ENCODE data around the gene ADAMTS17. TPM values are rescaled to one million over a fixed set of nuclear protein-coding genes. Genes with fewer than 3 reads are reported as not detected.

ADAMTS17 gene
- total RNA-seq, 4 donors from 2014 or later = 6.0 to 17.6 (median 8.2) TPM

DNA sequence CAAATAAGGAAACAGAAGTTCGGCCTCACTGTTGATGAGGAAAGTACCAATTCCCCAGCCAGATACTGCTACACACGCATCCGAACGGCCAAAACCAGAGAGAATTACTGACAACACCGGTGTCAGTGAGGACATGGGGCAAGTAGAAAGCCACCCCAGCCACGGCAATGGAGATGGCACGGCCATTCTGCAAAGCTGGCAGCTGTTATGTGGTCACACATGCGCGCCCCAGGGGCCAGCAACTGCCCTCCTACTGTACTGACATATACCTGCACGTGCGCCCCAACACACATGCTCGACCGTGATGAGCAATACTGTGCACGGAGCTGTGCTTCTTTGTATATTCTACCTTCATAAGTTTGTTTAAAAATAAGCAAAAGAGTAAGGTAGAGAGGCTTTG lies 217.4 kb downstream of the ADAMTS17 start:
- H3K27me3 ChIP-seq = no peaks in the 10 kb centered on the region
- H3K4me1 ChIP-seq = peaks cover 0 to 4% (median 0%) of the 10 kb centered on the region in 4 donors
- 75 to 94% methylated on average over 4 to 14 of the region's 14 CpGs for WGBS, 2 donors (ENCODE audit: low coverage in 1 of 2)
- in situ Hi-C loops (cut with MboI; ENCODE audit: low pct_ligation_motif_present in 1 of 4, low pct_unique_long_range_greater_than_20kb in 1 of 4, low sequenced_read_pairs in 3 of 4) (no loop called here), intact Hi-C loops (cut with DNase I; ENCODE audit: low total_unique reads) (no loop called here)
- H3K27ac ChIP-seq = no peak overlapping the region
- TF ChIP-seq, protein P1, sequence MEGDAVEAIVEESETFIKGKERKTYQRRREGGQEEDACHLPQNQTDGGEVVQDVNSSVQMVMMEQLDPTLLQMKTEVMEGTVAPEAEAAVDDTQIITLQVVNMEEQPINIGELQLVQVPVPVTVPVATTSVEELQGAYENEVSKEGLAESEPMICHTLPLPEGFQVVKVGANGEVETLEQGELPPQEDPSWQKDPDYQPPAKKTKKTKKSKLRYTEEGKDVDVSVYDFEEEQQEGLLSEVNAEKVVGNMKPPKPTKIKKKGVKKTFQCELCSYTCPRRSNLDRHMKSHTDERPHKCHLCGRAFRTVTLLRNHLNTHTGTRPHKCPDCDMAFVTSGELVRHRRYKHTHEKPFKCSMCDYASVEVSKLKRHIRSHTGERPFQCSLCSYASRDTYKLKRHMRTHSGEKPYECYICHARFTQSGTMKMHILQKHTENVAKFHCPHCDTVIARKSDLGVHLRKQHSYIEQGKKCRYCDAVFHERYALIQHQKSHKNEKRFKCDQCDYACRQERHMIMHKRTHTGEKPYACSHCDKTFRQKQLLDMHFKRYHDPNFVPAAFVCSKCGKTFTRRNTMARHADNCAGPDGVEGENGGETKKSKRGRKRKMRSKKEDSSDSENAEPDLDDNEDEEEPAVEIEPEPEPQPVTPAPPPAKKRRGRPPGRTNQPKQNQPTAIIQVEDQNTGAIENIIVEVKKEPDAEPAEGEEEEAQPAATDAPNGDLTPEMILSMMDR (IDR thresholded peaks at IDR 0.05) = no peak
- no peak for TF ChIP-seq POLR2AphosphoS5 (IDR thresholded peaks at IDR 0.05)
- TF ChIP-seq EP300 (IDR thresholded peaks at IDR 0.05; ENCODE audit: low read depth) = no peak
- no peak for TF ChIP-seq POLR2A (IDR thresholded peaks at IDR 0.05)
- H3K9me3 ChIP-seq = peaks cover 10 to 16% of the 10 kb centered on the region in 2 donors
- no peaks in the 10 kb centered on the region for H3K36me3 ChIP-seq
- no peak for DNase-seq
- no peak overlapping the region for H3K4me3 ChIP-seq

DNA sequence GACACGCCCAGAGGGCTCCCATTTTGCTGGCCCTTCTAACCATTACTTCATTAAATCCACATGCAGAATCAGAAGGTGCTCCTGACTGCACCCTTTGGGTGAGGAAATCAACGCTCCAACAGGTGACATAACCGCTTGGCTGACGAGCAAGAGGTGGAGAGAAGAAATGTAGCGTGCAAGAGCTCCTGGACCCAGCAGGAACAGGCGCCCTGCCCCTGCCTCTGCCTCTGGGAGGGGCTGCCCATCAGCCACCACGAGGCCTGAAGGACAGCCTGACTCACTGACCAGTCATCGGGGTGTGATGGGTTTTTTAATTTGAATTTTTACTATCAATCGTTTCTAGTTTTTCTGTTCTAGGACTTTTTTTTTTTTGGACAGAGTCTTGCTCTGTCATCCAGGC lies 218.2 kb downstream of the ADAMTS17 start:
- no peak for DNase-seq
- H3K27ac ChIP-seq = no peak overlapping the region
- intact Hi-C loops (cut with DNase I; ENCODE audit: low total_unique reads) = no loop called here
- TF ChIP-seq POLR2AphosphoS5 (IDR thresholded peaks at IDR 0.05) (no peak), POLR2A (IDR thresholded peaks at IDR 0.05) (no peak), EP300 (IDR thresholded peaks at IDR 0.05; ENCODE audit: low read depth) (no peak)
- TF ChIP-seq, protein P1 (IDR thresholded peaks at IDR 0.05) = no peak
- in situ Hi-C loops (cut with MboI; ENCODE audit: low pct_ligation_motif_present in 1 of 4, low pct_unique_long_range_greater_than_20kb in 1 of 4, low sequenced_read_pairs in 3 of 4) = no loop called here
- no peak overlapping the region for H3K4me3 ChIP-seq
- peaks cover 0 to 4% (median 0%) of the 10 kb centered on the region in 4 donors for H3K4me1 ChIP-seq
- WGBS, 2 donors (ENCODE audit: low coverage in 1 of 2) = 81 to 90% methylated on average over 7 to 9 of the region's 9 CpGs
- no peaks in the 10 kb centered on the region for H3K36me3 ChIP-seq
- peaks cover 10 to 16% of the 10 kb centered on the region in 2 donors for H3K9me3 ChIP-seq
- no peaks in the 10 kb centered on the region for H3K27me3 ChIP-seq

DNA sequence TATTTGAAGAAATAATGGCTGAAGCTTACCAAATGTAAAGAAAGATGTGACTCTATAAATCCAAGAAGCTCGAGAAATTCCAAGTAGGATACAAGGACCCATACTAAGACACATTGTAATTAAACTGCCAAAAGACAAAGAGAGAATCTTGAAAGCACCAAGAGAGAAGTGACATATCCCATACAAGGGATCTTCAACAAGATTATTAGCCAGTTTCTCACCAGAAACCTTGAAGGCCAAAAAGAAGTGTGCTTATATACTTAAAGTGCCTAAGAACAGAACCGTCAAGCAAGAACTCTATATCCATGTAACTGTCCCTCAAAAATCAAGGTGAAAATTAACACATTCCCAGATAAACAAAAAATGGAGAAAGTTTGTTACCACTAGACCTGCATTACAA lies 220.5 kb downstream of the ADAMTS17 start:
- Histone ChIP-seq H3K27ac (no peak overlapping the region), H3K4me1 (peaks cover 0 to 7% (median 0%) of the 10 kb centered on the region in 4 donors), H3K4me3 (no peak overlapping the region), H3K36me3 (no peaks in the 10 kb centered on the region), H3K27me3 (no peaks in the 10 kb centered on the region), H3K9me3 (peaks cover 10 to 16% of the 10 kb centered on the region in 2 donors)
- in situ Hi-C loops (cut with MboI; ENCODE audit: low pct_ligation_motif_present in 1 of 4, low pct_unique_long_range_greater_than_20kb in 1 of 4, low sequenced_read_pairs in 3 of 4) (no loop called here), intact Hi-C loops (cut with DNase I; ENCODE audit: low total_unique reads) (no loop called here)
- DNase-seq = no peak
- TF ChIP-seq POLR2A (IDR thresholded peaks at IDR 0.05) (no peak), EP300 (IDR thresholded peaks at IDR 0.05; ENCODE audit: low read depth) (no peak), POLR2AphosphoS5 (IDR thresholded peaks at IDR 0.05) (no peak)
- 88 to 100% methylated on average over 2 of the region's 2 CpGs for WGBS, 2 donors (ENCODE audit: low coverage in 1 of 2)

DNA sequence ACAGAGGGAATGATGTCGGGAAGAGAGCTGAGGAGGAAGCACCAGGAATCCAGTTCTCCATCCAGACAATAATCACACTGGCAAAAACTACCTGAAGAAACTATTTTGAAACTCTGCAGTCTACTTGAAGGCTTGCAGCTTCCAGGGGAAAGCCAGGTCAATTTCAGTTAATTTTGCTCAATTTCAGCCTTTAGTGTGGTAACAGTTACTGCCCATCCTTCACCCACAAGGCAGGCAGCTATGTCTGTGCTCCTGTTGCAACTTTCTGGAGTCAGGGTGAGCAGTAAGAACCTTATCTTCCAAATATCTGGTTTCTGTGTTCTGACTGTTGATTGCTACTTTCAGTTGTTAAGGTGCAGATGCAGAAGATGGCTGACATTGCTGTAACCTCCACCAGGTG lies 221.7 kb downstream of the ADAMTS17 start:
- intact Hi-C loops (cut with DNase I; ENCODE audit: low total_unique reads) = no loop called here
- Histone ChIP-seq H3K4me3 (no peak overlapping the region), H3K9me3 (peaks cover 10 to 16% of the 10 kb centered on the region in 2 donors), H3K27ac (no peak overlapping the region), H3K27me3 (no peaks in the 10 kb centered on the region), H3K4me1 (peaks cover 0 to 6% (median 0%) of the 10 kb centered on the region in 4 donors), H3K36me3 (no peaks in the 10 kb centered on the region)
- DNase-seq = no peak
- in situ Hi-C loops (cut with MboI; ENCODE audit: low pct_ligation_motif_present in 1 of 4, low pct_unique_long_range_greater_than_20kb in 1 of 4, low sequenced_read_pairs in 3 of 4) = no loop called here
- WGBS, 2 donors (ENCODE audit: low coverage in 1 of 2) = 78 to 94% methylated on average over 1 of the region's 1 CpG
- TF ChIP-seq POLR2A (IDR thresholded peaks at IDR 0.05) = no peak
- no peak for TF ChIP-seq EP300 (IDR thresholded peaks at IDR 0.05; ENCODE audit: low read depth)
- TF ChIP-seq, protein P1 (IDR thresholded peaks at IDR 0.05) = no peak

DNA sequence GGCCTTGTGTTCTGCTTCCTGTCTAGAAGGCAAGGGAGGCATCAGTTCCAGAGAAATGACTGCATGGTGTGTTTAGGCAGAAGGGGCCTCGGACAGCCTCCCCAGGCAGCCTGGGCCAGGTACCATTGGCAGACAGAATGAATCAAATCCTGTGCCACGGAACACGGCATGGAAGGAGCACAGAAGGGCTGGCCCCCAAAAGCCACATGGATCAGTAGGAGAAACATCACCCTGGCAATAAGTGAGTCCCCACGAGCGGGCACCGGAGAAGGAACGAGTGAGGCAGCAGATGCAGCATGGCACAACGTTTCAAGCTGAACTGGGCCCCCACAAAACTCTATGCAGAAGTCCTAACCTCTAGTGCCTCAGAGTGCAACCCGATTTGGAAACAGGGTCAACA lies 223.2 kb downstream of the ADAMTS17 start:
- no peaks in the 10 kb centered on the region for H3K27me3 ChIP-seq
- peaks cover 0 to 19% (median 3%) of the 10 kb centered on the region in 4 donors for H3K4me1 ChIP-seq
- 86% methylated on average over 9 of the region's 9 CpGs; no CpG with 5 or more reads in 1 of the 2 donors for WGBS, 2 donors (ENCODE audit: low coverage in 1 of 2)
- no peak overlapping the region for H3K27ac ChIP-seq
- peaks cover 10 to 16% of the 10 kb centered on the region in 2 donors for H3K9me3 ChIP-seq
- TF ChIP-seq POLR2AphosphoS5 (IDR thresholded peaks at IDR 0.05) = no peak
- TF ChIP-seq EP300 (IDR thresholded peaks at IDR 0.05; ENCODE audit: low read depth) = no peak
- TF ChIP-seq POLR2A (IDR thresholded peaks at IDR 0.05) = no peak
- TF ChIP-seq, protein P1 (IDR thresholded peaks at IDR 0.05) = no peak
- in situ Hi-C loops (cut with MboI; ENCODE audit: low pct_ligation_motif_present in 1 of 4, low pct_unique_long_range_greater_than_20kb in 1 of 4, low sequenced_read_pairs in 3 of 4) (no loop called here), intact Hi-C loops (cut with DNase I; ENCODE audit: low total_unique reads) (no loop called here)
- DNase-seq = no peak
- no peaks in the 10 kb centered on the region for H3K36me3 ChIP-seq
- H3K4me3 ChIP-seq = no peak overlapping the region
